HepG2 (cell line): ENCODE results near the gene RIMKLB. TPM values are rescaled to one million over a fixed set of nuclear protein-coding genes. Genes with fewer than 3 reads are reported as not detected.

ENCODE experiments used
- ATAC-seq: fragments of 200-7000 bp; cut with Tn5 transposase; 3 replicates; pipeline ENCODE4 v1.9.1; 2020; ENCODE audit warnings: mild to moderate bottlenecking, moderate library complexity
- BruUV-seq: library from RNA; stranded (reverse); fragments of 400-500 nt; replicated peaks from 2 replicates; lab custom pipeline; 2021; lab: Mats Ljungman, UMichigan
- CTCF ChIA-PET: fragments of 300-600 bp; formaldehyde crosslinking; extraction: SDS; loops from one replicate; lab custom pipeline; 2021; ENCODE audit warnings: low total read pairs, inconsistent platforms, low intra/inter-chr PET ratio; lab: Yijun Ruan, JAX
- POLR2A ChIA-PET: fragments of 350-600 bp; sonication (Branson Sonifier 250); formaldehyde crosslinking; loops from one replicate; lab custom pipeline; 2020; ENCODE audit warnings: antibody characterized with exemption, inconsistent platforms; lab: Yijun Ruan, JAX
- DNase-seq: peaks from one replicate; pipeline ENCODE4 v3.0.0-alpha.2; 2015; ENCODE audit warnings: low spot score
- FAIRE-seq: peaks from 3 replicates; lab custom pipeline; 2011; peaks lifted over from hg19 to GRCh38; lab: Jason Lieb, UNC
- H2AFZ ChIP-seq: one replicate; pipeline ENCODE4 v1.6.1; 2011; ENCODE audit warnings: low read length, inconsistent platforms
- H3K27ac ChIP-seq: fragments of 300-600 bp; 3 replicates; pipeline ENCODE4 v1.8.0; 2011; ENCODE audit warnings: mixed run types, mild to moderate bottlenecking, mixed read lengths, low read length, inconsistent platforms; ENCODE audit not compliant: insufficient read depth; ENCODE audit errors: extremely low read length
- H3K27me3 ChIP-seq, 2 experiments: fragments of 200-600 bp in 1 of 2; 2 replicates in 1 of 2; 3 replicates in 1 of 2; pipeline versions ENCODE4 v1.6.0 to v1.8.0; 2011; ENCODE audit warnings: low read length in 2 of 2, mild to moderate bottlenecking in 2 of 2, moderate library complexity in 2 of 2, inconsistent platforms in 1 of 2; ENCODE audit not compliant: insufficient read depth in 2 of 2, control insufficient read depth in 1 of 2
- H3K36me3 ChIP-seq, 2 experiments: fragments of 200-600 bp in 1 of 2; replicated peaks in 1 of 2; 2 replicates in 1 of 2; 3 replicates in 1 of 2; pipeline versions ENCODE4 v1.5.1 to v1.8.0; 2011; ENCODE audit warnings: low read length in 2 of 2, inconsistent platforms in 1 of 2; ENCODE audit not compliant: insufficient read depth in 2 of 2, control insufficient read depth in 1 of 2
- H3K4me1 ChIP-seq: 2 replicates; pipeline ENCODE4 v1.5.1; 2012; ENCODE audit warnings: low read length, inconsistent platforms; ENCODE audit not compliant: insufficient read depth
- H3K4me2 ChIP-seq: 2 replicates; pipeline ENCODE4 v1.6.0; 2011; ENCODE audit warnings: low read depth, low read length, inconsistent platforms
- H3K4me3 ChIP-seq, 3 experiments: fragments of 200-600 bp in 1 of 3; sonication (generic), shearing (Covaris generic) in 1 of 3; replicated peaks in 1 of 3; 2 replicates each; pipeline ENCODE4 v1.5.1; 2011 to 2016; ENCODE audit warnings: low read length in 3 of 3, inconsistent platforms in 2 of 3, low read depth in 2 of 3, mild to moderate bottlenecking in 2 of 3, control low read depth in 1 of 3, mixed read lengths in 1 of 3; ENCODE audit not compliant: insufficient read depth in 1 of 3
- H3K79me2 ChIP-seq: one replicate; pipeline ENCODE4 v1.6.1; 2011; ENCODE audit warnings: low read length, inconsistent platforms; ENCODE audit not compliant: insufficient read depth
- H3K9ac ChIP-seq: 2 replicates; pipeline ENCODE4 v1.6.0; 2011; ENCODE audit warnings: mild to moderate bottlenecking, low read depth, low read length, inconsistent platforms; ENCODE audit not compliant: insufficient read depth
- H3K9me3 ChIP-seq: 2 replicates; pipeline ENCODE4 v1.5.1; 2012; ENCODE audit warnings: mild to moderate bottlenecking, low read length
- H4K20me1 ChIP-seq: 2 replicates; pipeline ENCODE4 v1.6.0; 2011; ENCODE audit warnings: inconsistent platforms, mild to moderate bottlenecking, low read length, moderate library complexity; ENCODE audit not compliant: insufficient read depth
- ATM ChIP-seq: fragments of 450-650 bp; IDR thresholded peaks from 2 replicates; pipeline ENCODE4 v1.7.1; 2017; ENCODE audit warnings: mild to moderate bottlenecking, borderline replicate concordance
- ONECUT2 ChIP-seq: sonication (generic); formaldehyde crosslinking; IDR thresholded peaks from 2 replicates; pipeline ENCODE4 v1.4.0; 2020; ENCODE audit warnings: missing genetic modification reagents
- SP2 ChIP-seq: sonication (generic); formaldehyde crosslinking; IDR thresholded peaks from 2 replicates; pipeline ENCODE4 v1.5.1; 2020; ENCODE audit warnings: mild to moderate bottlenecking, missing genetic modification reagents
- TEAD2 ChIP-seq: sonication (generic); formaldehyde crosslinking; IDR thresholded peaks from 2 replicates; pipeline ENCODE4 v1.9.0; 2021; ENCODE audit warnings: missing genetic modification reagents
- U2AF2 ChIP-seq: fragments of 200-400 bp; formaldehyde crosslinking; IDR thresholded peaks from 2 replicates; pipeline ENCODE4 v1.6.1; 2017; ENCODE audit warnings: low read depth, mild to moderate bottlenecking, low read length
- ZEB1 ChIP-seq: IDR thresholded peaks from 2 replicates; pipeline ENCODE4 v1.6.1; 2012; ENCODE audit warnings: mild to moderate bottlenecking, low read depth, inconsistent platforms; ENCODE audit not compliant: insufficient replicate concordance
- ZNF646 ChIP-seq: sonication (generic); formaldehyde crosslinking; IDR thresholded peaks from 2 replicates; pipeline ENCODE4 v1.9.0; 2021; ENCODE audit warnings: mild to moderate bottlenecking, missing genetic modification reagents
- ZNF781 ChIP-seq: sonication (generic); formaldehyde crosslinking; IDR thresholded peaks from 2 replicates; pipeline ENCODE4 v1.5.1; 2020; ENCODE audit warnings: borderline replicate concordance, mild to moderate bottlenecking, missing genetic modification reagents; ENCODE audit errors: not compliant biosample characterization
- ZNF839 ChIP-seq: sonication (generic); formaldehyde crosslinking; IDR thresholded peaks from 2 replicates; pipeline ENCODE4 v1.4.0; 2020; ENCODE audit warnings: missing genetic modification reagents, mild to moderate bottlenecking, borderline replicate concordance
- WGBS: methylation state at CpG from one replicate; pipeline ENCODE4 v1.1.6; 2017; ENCODE audit warnings: low lambda C conversion rate; 5-methylcytosine and 5-hydroxymethylcytosine counted together
- in situ Hi-C: cut with HindIII; loops from 2 replicates; pipeline ENCODE4 v1.10.0; 2017; ENCODE audit warnings: low pct_unique_long_range_greater_than_20kb; ENCODE audit not compliant: extremely low pct_ligation_motif_present
- intact Hi-C: fragments of 100-400 bp; cut with micrococcal nuclease; formaldehyde crosslinking; loops from one replicate; pipeline ENCODE4 v1.10.0; 2022; ENCODE audit not compliant: unreplicated experiment
- polyA plus RNA-seq, 8 experiments: library from polyadenylated mRNA; depleted of rRNA in 3 of 8; stranded (reverse) in 7 of 8; unstranded in 1 of 8; fragments of >200 nt; fragmentation: Illumina TruSeq in 4 of 8; extraction: Trizol in 4 of 8; gene quantifications; 2 replicates each; pipeline versions ENCODE4 v1.2.1 to v1.2.3, GENCODE V29; 2011 to 2016; ENCODE audit warnings: low read depth in 4 of 8, missing spikeins in 1 of 8, mixed read lengths in 1 of 8; ENCODE audit not compliant: insufficient read depth in 1 of 8
- total RNA-seq, 5 experiments: library from RNA; depleted of rRNA; stranded (reverse); fragments of >200 nt; fragmentation: Illumina TruSeq; extraction: Trizol; gene quantifications; 2 replicates each; pipeline ENCODE4 v1.2.3, GENCODE V29; 2016; ENCODE audit warnings: low read depth in 1 of 5
- TF ChIP-seq, protein P1 (sequence below): sonication (generic); formaldehyde crosslinking; IDR thresholded peaks from 2 replicates; pipeline ENCODE4 v1.4.0; 2020; ENCODE audit warnings: mild to moderate bottlenecking, low read depth, missing genetic modification reagents

The RIMKLB gene
- total and polyA plus RNA-seq, 2 of the 13 experiments (the other 11 are each of a cell fraction or from before 2014, with no cell fraction given): 0.33 to 0.40 TPM

- 46% methylated on average over 9 of the region's 9 CpGs for WGBS
- Histone ChIP-seq H4K20me1 (no peaks in the 10 kb centered on the region), H2AFZ (no peak overlapping the region), H3K9me3 (no peaks in the 10 kb centered on the region), H3K27ac (no peak overlapping the region), H3K36me3 (no peaks in the 10 kb centered on the region), H3K4me3 (no peak overlapping the region), H3K4me2 (no peak overlapping the region), H3K27me3 (peaks cover 1 to 9% of the 10 kb centered on the region in 2 experiments; a peak in 2 of 5 replicates), H3K9ac (no peak overlapping the region), H3K79me2 (no peaks in the 10 kb centered on the region), H3K4me1 (no peaks in the 10 kb centered on the region)
- in situ Hi-C loops: no loop called here
- no peak for FAIRE-seq
- BruUV-seq: no TSS peak
- CTCF ChIA-PET: no interaction called here
- TF ChIP-seq, protein P1, sequence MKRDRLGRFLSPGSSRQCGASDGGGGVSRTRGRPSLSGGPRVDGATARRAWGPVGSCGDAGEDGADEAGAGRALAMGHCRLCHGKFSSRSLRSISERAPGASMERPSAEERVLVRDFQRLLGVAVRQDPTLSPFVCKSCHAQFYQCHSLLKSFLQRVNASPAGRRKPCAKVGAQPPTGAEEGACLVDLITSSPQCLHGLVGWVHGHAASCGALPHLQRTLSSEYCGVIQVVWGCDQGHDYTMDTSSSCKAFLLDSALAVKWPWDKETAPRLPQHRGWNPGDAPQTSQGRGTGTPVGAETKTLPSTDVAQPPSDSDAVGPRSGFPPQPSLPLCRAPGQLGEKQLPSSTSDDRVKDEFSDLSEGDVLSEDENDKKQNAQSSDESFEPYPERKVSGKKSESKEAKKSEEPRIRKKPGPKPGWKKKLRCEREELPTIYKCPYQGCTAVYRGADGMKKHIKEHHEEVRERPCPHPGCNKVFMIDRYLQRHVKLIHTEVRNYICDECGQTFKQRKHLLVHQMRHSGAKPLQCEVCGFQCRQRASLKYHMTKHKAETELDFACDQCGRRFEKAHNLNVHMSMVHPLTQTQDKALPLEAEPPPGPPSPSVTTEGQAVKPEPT (CRISPR knock-in tag): no peak
- no peak for TF ChIP-seq ZNF646 (CRISPR knock-in tag)
- TF ChIP-seq ZNF839 (CRISPR knock-in tag): no peak
- TF ChIP-seq ZNF781: no peak
- no peak for TF ChIP-seq ONECUT2 (CRISPR knock-in tag)
- TF ChIP-seq U2AF2: no peak
- no peak for TF ChIP-seq TEAD2 (CRISPR knock-in tag)
- TF ChIP-seq ZEB1: no peak
- no peak for TF ChIP-seq ATM
- no peak for TF ChIP-seq SP2 (CRISPR knock-in tag)
- no peak for DNase-seq
- POLR2A ChIA-PET: no interaction called here
- no peak for ATAC-seq
- intact Hi-C loops: no loop called here
Observed at GRCh38 chr12:8831116-8831515, 133.3 kb downstream of the RIMKLB start.
